HS-27A (cell line): Measurements from ENCODE around the gene COL8A2.

Experiments used
- DNase-seq: peaks from one replicate; pipeline ENCODE4 v3.0.0-alpha.2; 2012; ENCODE audit warnings: low read depth, missing footprints

The COL8A2 gene

GRCh38 chr1:36135330-36135667 lies 10.3 kb upstream of the COL8A2 start:
- no peak for DNase-seq

- DNase-seq: peak; percentile 70
These were observed 9.7 kb upstream of the COL8A2 start for GRCh38 chr1:36134505-36135329.

- no peak for DNase-seq
These were observed 9.0 kb upstream of the COL8A2 start for GRCh38 chr1:36134031-36134430.

GRCh38 chr1:36133484-36133883 lies 8.5 kb upstream of the COL8A2 start:
- DNase-seq: peak; percentile 89

GRCh38 chr1:36132029-36132428 lies 7.0 kb upstream of the COL8A2 start:
- no peak for DNase-seq

GRCh38 chr1:36128905-36129206 lies 3.8 kb upstream of the COL8A2 start:
- no peak for DNase-seq

- no peak for DNase-seq
These were observed 3.3 kb upstream of the COL8A2 start for GRCh38 chr1:36128126-36128904.

GRCh38 chr1:36126797-36127500 lies 1.9 kb upstream of the COL8A2 start:
- DNase-seq: no peak

- DNase-seq: no peak
These were observed 1.1 kb upstream of the COL8A2 start for GRCh38 chr1:36126005-36126716.

- no peak for DNase-seq
These were observed 456 bp downstream of the COL8A2 start for GRCh38 chr1:36124404-36125128.

GRCh38 chr1:36123356-36123755 lies 1.7 kb downstream of the COL8A2 start:
- no peak for DNase-seq

GRCh38 chr1:36122062-36123030 lies 2.7 kb downstream of the COL8A2 start:
- DNase-seq: no peak

- no peak for DNase-seq
These were observed 5.6 kb downstream of the COL8A2 start for GRCh38 chr1:36119456-36119855.

- no peak for DNase-seq
These were observed 6.4 kb downstream of the COL8A2 start for GRCh38 chr1:36118447-36119204.

- no peak for DNase-seq
These were observed 8.1 kb downstream of the COL8A2 start for GRCh38 chr1:36116901-36117300.

- DNase-seq: no peak
These were observed 9.1 kb downstream of the COL8A2 start for GRCh38 chr1:36115931-36116330.

- DNase-seq: no peak
These were observed 9.8 kb downstream of the COL8A2 start for GRCh38 chr1:36115200-36115669.

- DNase-seq: no peak
These were observed 10.7 kb downstream of the COL8A2 start for GRCh38 chr1:36114371-36114770.

GRCh38 chr1:36112823-36113222 lies 12.2 kb downstream of the COL8A2 start:
- DNase-seq: no peak

GRCh38 chr1:36111151-36111550 lies 13.9 kb downstream of the COL8A2 start:
- no peak for DNase-seq
